CD4-positive, alpha-beta T cell treated with Interleukin-15 for 4 hours (primary cell): ENCODE measurements around the gene ELF1.
"Not testable (repeated sequence)": the region's sequence is repeated elsewhere in the genome, so short reads cannot be mapped to it uniquely, and the experiment has no call there.

ENCODE experiments used
- DNase-seq: peaks from one replicate; pipeline ENCODE4 v3.0.0-alpha.2; 2020; ENCODE audit warnings: low spot score

The ELF1 gene

GRCh38 chr13:41042419-41042818 lies 23.3 kb upstream of the ELF1 start:
- DNase-seq = not testable (repeated sequence)

- DNase-seq = no peak
Measured at GRCh38 chr13:41040584-41041334, 21.6 kb upstream of the ELF1 start.

GRCh38 chr13:41039746-41040145 lies 20.6 kb upstream of the ELF1 start:
- no peak for DNase-seq

GRCh38 chr13:41036557-41036956 lies 17.4 kb upstream of the ELF1 start:
- DNase-seq = not testable (repeated sequence)

GRCh38 chr13:41034881-41035280 lies 15.8 kb upstream of the ELF1 start:
- no peak for DNase-seq

- no peak for DNase-seq
Measured at GRCh38 chr13:41034382-41034781, 15.3 kb upstream of the ELF1 start.

GRCh38 chr13:41032691-41033376 lies 13.7 kb upstream of the ELF1 start:
- DNase-seq = no peak

- peak; percentile 32 for DNase-seq
Measured at GRCh38 chr13:41029629-41030028, 10.5 kb upstream of the ELF1 start.

GRCh38 chr13:41028051-41028450 lies 8.9 kb upstream of the ELF1 start:
- no peak for DNase-seq

- DNase-seq = no peak
Measured at GRCh38 chr13:41026788-41027187, 7.7 kb upstream of the ELF1 start.

- DNase-seq = no peak
Measured at GRCh38 chr13:41025518-41025917, 6.4 kb upstream of the ELF1 start.

GRCh38 chr13:41019578-41020347 lies 647 bp upstream of the ELF1 start:
- no peak for DNase-seq

- no peak for DNase-seq
Measured at GRCh38 chr13:41018602-41018948, 541 bp downstream of the ELF1 start.

GRCh38 chr13:41017817-41018601 lies 1.1 kb downstream of the ELF1 start:
- peak; percentile 37 for DNase-seq

GRCh38 chr13:41017159-41017558 lies 2.0 kb downstream of the ELF1 start:
- peak; percentile 39 for DNase-seq

- DNase-seq = no peak
Measured at GRCh38 chr13:41015920-41016319, 3.2 kb downstream of the ELF1 start.

GRCh38 chr13:41013835-41014234 lies 5.3 kb downstream of the ELF1 start:
- no peak for DNase-seq

GRCh38 chr13:41012536-41012935 lies 6.6 kb downstream of the ELF1 start:
- no peak for DNase-seq

- no peak for DNase-seq
Measured at GRCh38 chr13:41011382-41011956, 7.6 kb downstream of the ELF1 start.

GRCh38 chr13:41008349-41008980 lies 10.7 kb downstream of the ELF1 start:
- DNase-seq = no peak

GRCh38 chr13:41007744-41008128 lies 11.4 kb downstream of the ELF1 start:
- DNase-seq = no peak
